Measurements from ENCODE around the gene AXL.
A peak's percentile ranks its signal among the peaks of the same experiment; 100 is the strongest.
"Not testable (repeated sequence)": the region's sequence is repeated elsewhere in the genome, so short reads cannot be mapped to it uniquely, and the experiment has no call there.

Gene AXL

DNA sequence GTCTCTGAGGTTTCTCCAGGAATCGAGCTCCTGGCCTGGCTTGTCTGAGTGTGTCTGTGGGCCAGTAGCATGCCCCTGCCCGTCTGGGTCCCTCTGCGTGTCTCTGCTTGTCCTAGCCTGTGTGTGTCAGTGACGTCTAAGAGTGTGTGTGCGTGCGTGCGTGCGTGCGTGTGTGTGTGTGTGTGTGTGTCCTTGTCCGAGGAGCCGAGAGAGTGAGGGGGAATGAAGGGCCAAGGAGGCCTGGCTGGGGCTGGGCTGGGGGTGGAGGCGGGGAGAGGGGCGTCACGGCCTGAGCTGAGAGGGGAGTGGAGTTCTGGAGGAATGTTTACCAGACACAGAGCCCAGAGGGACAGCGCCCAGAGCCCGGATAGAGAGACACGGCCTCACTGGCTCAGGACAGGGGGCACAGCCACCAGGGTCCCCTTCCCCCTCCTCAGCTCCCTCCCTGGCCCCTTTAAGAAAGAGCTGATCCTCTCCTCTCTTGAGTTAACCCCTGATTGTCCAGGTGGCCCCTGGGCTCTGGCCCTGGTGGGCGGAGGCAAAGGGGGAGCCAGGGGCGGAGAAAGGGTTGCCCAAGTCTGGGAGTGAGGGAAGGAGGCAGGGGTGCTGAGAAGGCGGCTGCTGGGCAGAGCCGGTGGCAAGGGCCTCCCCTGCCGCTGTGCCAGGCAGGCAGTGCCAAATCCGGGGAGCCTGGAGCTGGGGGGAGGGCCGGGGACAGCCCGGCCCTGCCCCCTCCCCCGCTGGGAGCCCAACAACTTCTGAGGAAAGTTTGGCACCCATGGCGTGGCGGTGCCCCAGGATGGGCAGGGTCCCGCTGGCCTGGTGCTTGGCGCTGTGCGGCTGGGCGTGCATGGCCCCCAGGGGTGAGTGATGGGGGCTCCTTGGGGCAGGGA lies at the start of gene AXL:
TSS of gene AXL (plus strand) at position 609 of the 893 bp plus-strand sequence. CDS start at position 779, 170 bp downstream.
- DNase-seq = no peak

GRCh38 chr19:41172297-41173164 lies 46.5 kb upstream of the AXL start:
- no peak for DNase-seq

- DNase-seq = no peak
Observed at GRCh38 chr19:41174297-41174928, 44.6 kb upstream of the AXL start.

GRCh38 chr19:41175801-41176777 lies 42.9 kb upstream of the AXL start:
- peak; percentile 9 for DNase-seq

- DNase-seq = not testable (repeated sequence)
Observed at GRCh38 chr19:41180173-41180572, 38.9 kb upstream of the AXL start.

GRCh38 chr19:41186971-41187883 lies 31.8 kb upstream of the AXL start:
- DNase-seq = no peak

GRCh38 chr19:41187884-41188279 lies 31.1 kb upstream of the AXL start:
- DNase-seq = no peak

GRCh38 chr19:41189425-41190065 lies 29.5 kb upstream of the AXL start:
- DNase-seq = no peak

DNA sequence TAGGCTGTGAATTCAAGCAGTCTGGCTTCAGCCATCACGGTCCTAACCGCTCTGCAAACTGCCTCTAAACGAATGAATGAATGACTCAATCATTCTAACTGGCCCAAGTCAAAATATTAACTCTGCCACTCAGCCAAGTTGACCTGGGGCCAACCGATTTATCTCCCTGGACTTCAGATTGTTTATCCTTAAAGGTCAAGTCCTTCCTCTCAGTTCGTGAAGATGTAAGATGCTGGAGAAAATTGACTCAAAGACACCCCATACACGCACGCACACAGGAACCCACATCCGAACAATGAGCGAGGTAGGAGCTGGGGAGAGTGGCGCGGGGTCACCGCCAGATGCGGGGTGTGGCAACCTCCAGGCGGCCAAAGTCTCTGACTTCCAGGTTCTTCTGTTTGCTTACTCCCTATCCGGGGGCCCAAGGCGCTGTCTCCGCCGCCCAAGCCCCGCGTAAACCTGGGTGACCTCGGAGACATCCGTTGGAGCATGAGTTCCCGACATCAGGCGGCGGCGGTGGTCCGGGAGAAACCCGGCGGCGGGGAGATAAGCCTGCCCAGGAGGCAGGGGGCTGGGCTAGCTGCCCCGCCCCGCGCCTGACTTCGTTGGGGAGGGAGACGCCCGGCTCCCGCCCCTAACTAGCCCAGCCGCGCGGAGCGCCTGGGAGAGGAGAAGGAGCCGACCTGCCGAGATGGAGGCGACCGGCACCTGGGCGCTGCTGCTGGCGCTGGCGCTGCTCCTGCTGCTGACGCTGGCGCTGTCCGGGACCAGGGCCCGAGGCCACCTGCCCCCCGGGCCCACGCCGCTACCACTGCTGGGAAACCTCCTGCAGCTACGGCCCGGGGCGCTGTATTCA lies 26.2 kb upstream of the AXL start, which contains the start of gene CYP2S1:
TSS of gene CYP2S1 (plus strand) at position 646 of the 856 bp plus-strand sequence. CDS start at position 692, 46 bp downstream.
- no peak for DNase-seq

DNA sequence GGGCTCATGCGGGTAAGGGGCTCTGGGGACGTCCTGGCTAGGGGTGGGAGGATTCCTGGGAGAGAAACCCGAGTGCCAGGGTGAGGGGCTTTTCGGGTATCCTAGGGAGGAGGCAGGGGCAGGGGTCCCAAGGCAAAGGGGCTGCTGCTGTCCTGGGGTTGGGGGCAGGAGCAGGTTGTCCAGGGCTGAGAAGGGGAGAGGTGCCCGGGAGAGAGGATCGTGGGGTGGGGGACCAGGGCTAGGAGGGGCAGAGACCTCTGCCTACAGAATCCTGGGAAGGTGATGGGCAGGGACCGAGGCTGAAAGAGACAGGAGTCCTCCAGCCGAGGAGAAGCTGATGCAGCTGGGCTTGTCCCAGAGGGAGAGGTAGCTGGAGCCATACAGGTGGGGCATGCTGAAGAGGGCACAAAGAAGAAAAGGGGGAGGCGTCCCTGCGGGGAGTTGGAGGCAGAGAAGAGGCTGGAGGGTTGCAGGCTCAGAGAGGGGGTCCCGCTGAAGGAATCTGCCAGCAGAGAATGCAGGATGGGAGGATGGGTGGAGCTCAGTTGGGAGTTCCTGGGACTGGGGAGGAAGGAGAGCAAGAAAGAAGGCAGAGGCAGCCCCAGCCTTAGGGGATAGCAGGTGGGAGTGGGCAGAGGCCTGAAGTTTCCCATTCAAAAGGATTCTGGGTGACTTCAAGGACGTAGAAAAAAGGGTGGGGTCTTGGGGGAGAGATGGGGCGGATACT lies 25.4 kb upstream of the AXL start:
- DNase-seq = no peak

DNA sequence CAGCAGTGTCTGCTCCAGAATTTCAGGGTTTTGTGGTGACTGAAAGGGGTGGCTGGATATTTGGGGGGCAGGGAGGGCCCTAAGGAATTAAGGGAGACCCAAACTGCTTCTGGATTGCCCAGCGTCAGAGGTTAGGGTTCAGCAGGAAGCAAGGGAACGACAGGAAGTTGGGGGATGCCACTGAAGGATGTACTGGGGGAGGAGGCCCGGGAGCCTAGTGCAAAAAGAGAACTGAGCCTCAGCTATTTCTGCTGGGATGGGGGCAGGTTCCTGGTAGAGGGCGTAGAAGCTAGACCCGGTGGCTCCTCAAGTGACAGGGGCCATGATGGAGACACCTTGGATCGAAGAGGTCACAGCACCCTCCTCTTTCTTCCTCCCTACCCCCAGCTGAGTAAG lies 24.9 kb upstream of the AXL start:
- no peak for DNase-seq

GRCh38 chr19:41195675-41196497 lies 23.1 kb upstream of the AXL start:
- no peak for DNase-seq

DNA sequence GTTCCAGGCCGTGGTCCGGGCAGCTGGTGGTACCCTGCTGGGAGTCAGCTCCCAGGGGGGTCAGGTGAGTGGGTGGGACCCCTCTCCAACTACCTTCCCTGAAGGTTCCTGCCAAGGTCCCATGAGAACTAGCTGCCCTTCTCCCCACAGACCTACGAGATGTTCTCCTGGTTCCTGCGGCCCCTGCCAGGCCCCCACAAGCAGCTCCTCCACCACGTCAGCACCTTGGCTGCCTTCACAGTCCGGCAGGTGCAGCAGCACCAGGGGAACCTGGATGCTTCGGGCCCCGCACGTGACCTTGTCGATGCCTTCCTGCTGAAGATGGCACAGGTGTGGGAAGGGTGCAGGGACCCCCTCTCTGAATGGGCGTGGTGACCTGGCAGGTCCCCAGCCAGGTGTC lies 20.5 kb upstream of the AXL start:
- DNase-seq = no peak

- DNase-seq = no peak
Observed at GRCh38 chr19:41203371-41203770, 15.7 kb upstream of the AXL start.

DNA sequence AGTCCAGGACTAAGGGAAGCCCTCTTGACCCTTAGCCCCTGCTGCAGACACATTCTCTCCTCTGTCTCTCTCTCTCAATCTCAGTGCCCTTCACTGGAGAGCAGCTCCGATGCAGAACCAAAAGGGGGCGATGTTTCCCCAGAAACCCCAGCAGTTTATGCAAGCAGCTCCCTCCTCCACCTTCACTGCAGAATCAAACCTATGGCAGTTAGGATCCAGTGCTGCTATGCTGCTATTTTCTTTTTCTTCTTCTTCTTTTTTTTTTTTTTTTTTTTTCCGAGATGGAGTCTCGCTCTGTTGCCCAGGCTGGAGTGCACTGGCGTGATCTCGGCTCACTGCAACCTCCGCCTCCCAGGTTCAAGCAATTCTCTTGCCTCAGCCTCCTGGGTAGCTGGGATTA lies 14.7 kb upstream of the AXL start:
- DNase-seq = peak; percentile 77

DNA sequence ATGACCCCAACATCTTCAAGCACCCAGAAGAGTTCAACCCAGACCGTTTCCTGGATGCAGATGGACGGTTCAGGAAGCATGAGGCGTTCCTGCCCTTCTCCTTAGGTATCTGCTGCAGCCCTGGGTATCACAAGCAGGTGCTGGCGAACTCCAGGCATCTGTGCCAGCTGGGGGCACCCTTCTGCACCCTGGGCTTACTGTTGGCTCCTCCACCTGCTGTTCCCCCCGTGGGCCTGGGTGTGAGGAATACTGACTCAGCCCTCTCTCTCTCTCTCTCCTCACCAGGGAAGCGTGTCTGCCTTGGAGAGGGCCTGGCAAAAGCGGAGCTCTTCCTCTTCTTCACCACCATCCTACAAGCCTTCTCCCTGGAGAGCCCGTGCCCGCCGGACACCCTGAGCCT lies 13.0 kb upstream of the AXL start:
- no peak for DNase-seq

DNA sequence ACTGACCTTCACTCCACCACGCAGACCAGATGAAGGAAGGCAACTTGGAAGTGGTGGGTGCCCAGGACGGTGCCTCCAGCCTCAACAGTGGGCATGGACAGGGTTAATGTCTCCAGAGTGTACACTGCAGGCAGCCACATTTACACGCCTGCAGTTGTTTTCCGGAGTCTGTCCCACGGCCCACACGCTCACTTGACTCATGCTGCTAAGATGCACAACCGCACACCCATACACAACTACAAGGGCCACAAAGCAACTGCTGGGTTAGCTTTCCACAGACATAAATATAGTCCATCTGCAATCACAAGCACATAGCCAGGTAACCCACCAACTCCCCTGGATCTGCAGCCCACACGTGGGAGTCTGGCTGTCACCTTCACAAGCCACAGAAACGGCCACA lies 12.6 kb upstream of the AXL start:
- DNase-seq = no peak

Measured in activated T-cell treated with anti-CD3 and anti-CD28 coated beads for 4 hours (primary cell).